PC-3 (cell line): ENCODE measurements around the gene PACSIN2. TPM values are rescaled to one million over a fixed set of nuclear protein-coding genes. Genes with fewer than 3 reads are reported as not detected.
A peak's percentile ranks its signal among the peaks of the same experiment; 100 is the strongest.

ENCODE experiments used
- ATAC-seq: fragments of 200-7000 bp; cut with Tn5 transposase; 2 replicates; pipeline ENCODE4 v1.9.1; 2020; ENCODE audit warnings: mild to moderate bottlenecking, moderate library complexity
- BruUV-seq: library from RNA; stranded (reverse); fragments of 400-500 nt; replicated peaks from 2 replicates; lab custom pipeline; 2021; lab: Mats Ljungman, UMichigan
- CTCF ChIA-PET: fragments of 300-600 bp; sonication (Branson Sonifier 250); formaldehyde crosslinking; loops from one replicate; lab custom pipeline; 2022; ENCODE audit warnings: antibody characterized with exemption; lab: Charles Lee
- POLR2A ChIA-PET: fragments of 300-600 bp; sonication (Branson Sonifier 250); formaldehyde crosslinking; loops from one replicate; lab custom pipeline; 2022; ENCODE audit warnings: antibody characterized with exemption; ENCODE audit not compliant: unreplicated experiment; lab: Charles Lee
- DNase-seq: peaks from one replicate; pipeline ENCODE4 v3.0.0-alpha.2; 2015
- H2AFZ ChIP-seq: fragments of 300-600 bp; sonication (generic); 2 replicates; pipeline ENCODE4 v1.6.0; 2016; ENCODE audit warnings: antibody characterized with exemption, low read length
- H3F3A ChIP-seq: fragments of 300-600 bp; sonication (generic); one replicate; pipeline ENCODE4 v1.6.0; 2017; ENCODE audit warnings: antibody characterized with exemption, low read length, control low read depth, mild to moderate bottlenecking; ENCODE audit not compliant: unreplicated experiment
- H3K27ac ChIP-seq: fragments of 300-600 bp; sonication (generic); 2 replicates; pipeline ENCODE4 v1.5.1; 2016; ENCODE audit warnings: mild to moderate bottlenecking, low read length
- H3K27me3 ChIP-seq: fragments of 300-600 bp; sonication (generic); 2 replicates; pipeline ENCODE4 v1.6.1; 2016; ENCODE audit warnings: low read length, mixed read lengths
- H3K36me3 ChIP-seq: fragments of 300-600 bp; sonication (generic); 2 replicates; pipeline ENCODE4 v1.6.1; 2016; ENCODE audit warnings: low read depth, mixed run types, low read length, mixed read lengths
- H3K4me1 ChIP-seq: fragments of 300-600 bp; sonication (generic); 2 replicates; pipeline ENCODE4 v1.5.1; 2016; ENCODE audit warnings: low read length; ENCODE audit not compliant: insufficient read depth
- H3K4me2 ChIP-seq: fragments of 300-600 bp; sonication (generic); 2 replicates; pipeline ENCODE4 v1.6.0; 2016; ENCODE audit warnings: low read length
- H3K4me3 ChIP-seq: fragments of 300-600 bp; sonication (generic); 2 replicates; pipeline ENCODE4 v1.5.1; 2016; ENCODE audit warnings: mild to moderate bottlenecking, low read length, mixed read lengths
- H3K79me2 ChIP-seq: fragments of 300-600 bp; sonication (generic); 2 replicates; pipeline ENCODE4 v1.6.1; 2017; ENCODE audit warnings: low read length, mixed read lengths
- H3K9ac ChIP-seq: fragments of 300-600 bp; sonication (generic); 2 replicates; pipeline ENCODE4 v1.6.0; 2016; ENCODE audit warnings: mild to moderate bottlenecking, low read length
- H3K9me2 ChIP-seq: fragments of 300-600 bp; sonication (generic); replicated peaks from 2 replicates; pipeline ENCODE4 v1.6.1; 2016; ENCODE audit warnings: mixed run types, low read length, mixed read lengths
- H3K9me3 ChIP-seq: fragments of 300-600 bp; sonication (generic); 2 replicates; pipeline ENCODE4 v1.6.1; 2016; ENCODE audit warnings: low read length, mixed read lengths
- H4K20me1 ChIP-seq: fragments of 300-600 bp; sonication (generic); 2 replicates; pipeline ENCODE4 v1.6.1; 2016; ENCODE audit warnings: low read length, mixed read lengths
- EZH2 ChIP-seq: fragments of 300-600 bp; sonication (generic); IDR thresholded peaks from one replicate; pipeline ENCODE4 v1.6.1; 2017; ENCODE audit warnings: antibody characterized with exemption, mild to moderate bottlenecking, low read length; ENCODE audit not compliant: unreplicated experiment
- EZH2phosphoT487 ChIP-seq: fragments of 300-600 bp; sonication (generic); IDR thresholded peaks from 2 replicates; pipeline ENCODE4 v1.6.1; 2018; ENCODE audit warnings: mild to moderate bottlenecking, antibody characterized with exemption, low read length, borderline replicate concordance
- intact Hi-C: fragments of 100-400 bp; cut with micrococcal nuclease; formaldehyde crosslinking; loops from 2 replicates; pipeline ENCODE4 v1.9.0; 2023
- total RNA-seq: library from RNA; depleted of rRNA; stranded (reverse); fragments of >200 nt; gene quantifications from 2 replicates; pipeline ENCODE4 v1.2.3, GENCODE V29; 2014
- TF ChIP-seq, protein P1 (sequence below): fragments of 300-600 bp; sonication (generic); conservative IDR thresholded peaks from 2 replicates; pipeline ENCODE4 v1.5.1; 2017; ENCODE audit warnings: antibody characterized with exemption, low read depth, mild to moderate bottlenecking, low read length

Gene PACSIN2
- total RNA-seq, 1 experiment from 2014 or later, result 25.7 TPM

DNA sequence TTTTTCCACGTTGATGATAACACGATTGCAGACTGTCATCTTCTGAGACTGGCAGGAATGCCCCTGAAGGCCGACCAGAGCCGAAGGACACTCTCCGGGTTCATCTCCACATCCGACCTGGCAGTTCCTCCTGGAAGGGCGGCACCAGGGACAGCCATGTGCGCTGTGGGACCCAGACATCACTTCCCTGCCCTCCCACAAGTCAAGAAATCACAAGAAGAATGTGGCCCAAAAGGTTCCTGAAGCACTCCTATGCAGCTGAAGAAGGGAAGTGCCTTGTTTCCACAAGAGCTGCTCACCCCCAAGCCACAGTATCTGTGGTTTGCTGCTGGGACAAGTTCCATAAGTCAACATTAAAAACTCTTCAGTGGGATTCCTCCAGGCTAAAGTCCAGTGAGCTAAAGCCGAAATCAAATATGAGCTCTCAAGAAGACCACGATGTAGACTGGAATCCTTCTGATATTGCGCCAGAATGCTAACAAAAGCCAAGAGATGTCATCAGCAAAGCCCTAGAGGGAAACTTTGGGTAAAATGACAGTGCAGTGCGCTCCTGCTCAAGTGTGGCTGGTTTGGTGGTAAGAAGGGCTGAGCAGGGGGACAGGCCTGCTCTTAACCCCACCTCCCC, 21.2 kb downstream of the PACSIN2 start:
- Histone ChIP-seq H3K27me3 (no peaks in the 10 kb centered on the region), H3K27ac (peak overlapping the region; percentile 87), H3K4me3 (no peak overlapping the region), H3K79me2 (peaks cover 76% of the 10 kb centered on the region), H3K4me1 (peaks cover 51% of the 10 kb centered on the region), H3K9ac (no peak overlapping the region), H3K9me2 (no peaks in the 10 kb centered on the region), H3K36me3 (no peaks in the 10 kb centered on the region), H3K4me2 (peak overlapping the region; percentile 84), H2AFZ (no peak overlapping the region), H3F3A (no peaks in the 10 kb centered on the region), H3K9me3 (no peaks in the 10 kb centered on the region), H4K20me1 (no peaks in the 10 kb centered on the region; the same call in 1 of the 2 replicates)
- no peak for ATAC-seq
- TF ChIP-seq, protein P1, sequence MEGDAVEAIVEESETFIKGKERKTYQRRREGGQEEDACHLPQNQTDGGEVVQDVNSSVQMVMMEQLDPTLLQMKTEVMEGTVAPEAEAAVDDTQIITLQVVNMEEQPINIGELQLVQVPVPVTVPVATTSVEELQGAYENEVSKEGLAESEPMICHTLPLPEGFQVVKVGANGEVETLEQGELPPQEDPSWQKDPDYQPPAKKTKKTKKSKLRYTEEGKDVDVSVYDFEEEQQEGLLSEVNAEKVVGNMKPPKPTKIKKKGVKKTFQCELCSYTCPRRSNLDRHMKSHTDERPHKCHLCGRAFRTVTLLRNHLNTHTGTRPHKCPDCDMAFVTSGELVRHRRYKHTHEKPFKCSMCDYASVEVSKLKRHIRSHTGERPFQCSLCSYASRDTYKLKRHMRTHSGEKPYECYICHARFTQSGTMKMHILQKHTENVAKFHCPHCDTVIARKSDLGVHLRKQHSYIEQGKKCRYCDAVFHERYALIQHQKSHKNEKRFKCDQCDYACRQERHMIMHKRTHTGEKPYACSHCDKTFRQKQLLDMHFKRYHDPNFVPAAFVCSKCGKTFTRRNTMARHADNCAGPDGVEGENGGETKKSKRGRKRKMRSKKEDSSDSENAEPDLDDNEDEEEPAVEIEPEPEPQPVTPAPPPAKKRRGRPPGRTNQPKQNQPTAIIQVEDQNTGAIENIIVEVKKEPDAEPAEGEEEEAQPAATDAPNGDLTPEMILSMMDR, result no peak
- TF ChIP-seq EZH2, result no peak
- no peak for TF ChIP-seq EZH2phosphoT487
- ChIA-PET POLR2A (no interaction called here), CTCF (no interaction called here)
- no TSS peak for BruUV-seq
- peak; percentile 64 for DNase-seq
- intact Hi-C loops, result no loop called here

DNA sequence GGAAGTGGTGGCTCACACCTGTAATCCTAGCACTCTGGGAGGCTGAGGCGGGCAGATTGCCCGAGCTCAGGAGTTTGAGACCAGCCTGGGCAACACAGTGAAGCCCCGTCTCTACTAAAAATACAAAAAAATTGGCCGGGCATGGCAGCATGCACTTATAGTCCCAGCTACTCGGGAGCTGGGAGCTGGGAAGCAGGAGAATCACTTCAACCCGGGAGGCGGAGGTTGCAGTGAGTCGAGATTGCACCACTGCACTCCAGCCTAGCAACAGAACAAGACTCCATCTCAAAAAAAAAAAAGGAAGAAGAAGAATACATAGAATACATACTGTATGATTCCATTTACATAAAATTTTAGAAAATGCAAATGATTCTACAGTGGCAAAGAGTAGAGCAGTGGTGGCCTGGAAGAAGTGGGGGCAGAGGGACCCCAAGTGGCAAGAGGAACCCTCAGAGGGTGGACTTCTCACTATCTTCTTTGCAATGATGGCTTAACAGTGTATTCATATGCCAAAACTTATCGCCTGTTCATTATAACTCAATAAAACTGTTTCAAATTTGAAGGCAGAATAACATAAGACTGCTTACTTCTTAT, 22.0 kb downstream of the PACSIN2 start:
- ChIA-PET CTCF (no interaction called here), POLR2A (no interaction called here)
- H3K27me3 ChIP-seq, result no peaks in the 10 kb centered on the region
- H3K27ac ChIP-seq, result no peak overlapping the region
- BruUV-seq, result no TSS peak
- peaks cover 50% of the 10 kb centered on the region for H3K4me1 ChIP-seq
- no peak for DNase-seq
- H4K20me1 ChIP-seq, result no peaks in the 10 kb centered on the region; the same call in 1 of the 2 replicates
- intact Hi-C loops, result no loop called here
- no peak overlapping the region for H3K4me2 ChIP-seq
- H2AFZ ChIP-seq, result no peak overlapping the region
- no peaks in the 10 kb centered on the region for H3K9me2 ChIP-seq
- no peak overlapping the region for H3K9ac ChIP-seq
- H3K79me2 ChIP-seq, result peaks cover 76% of the 10 kb centered on the region
- no peak for TF ChIP-seq EZH2
- no peak for TF ChIP-seq EZH2phosphoT487
- TF ChIP-seq, protein P1, result no peak
- no peak for ATAC-seq
- no peaks in the 10 kb centered on the region for H3F3A ChIP-seq
- no peak overlapping the region for H3K4me3 ChIP-seq
- no peaks in the 10 kb centered on the region for H3K9me3 ChIP-seq
- no peaks in the 10 kb centered on the region for H3K36me3 ChIP-seq

DNA sequence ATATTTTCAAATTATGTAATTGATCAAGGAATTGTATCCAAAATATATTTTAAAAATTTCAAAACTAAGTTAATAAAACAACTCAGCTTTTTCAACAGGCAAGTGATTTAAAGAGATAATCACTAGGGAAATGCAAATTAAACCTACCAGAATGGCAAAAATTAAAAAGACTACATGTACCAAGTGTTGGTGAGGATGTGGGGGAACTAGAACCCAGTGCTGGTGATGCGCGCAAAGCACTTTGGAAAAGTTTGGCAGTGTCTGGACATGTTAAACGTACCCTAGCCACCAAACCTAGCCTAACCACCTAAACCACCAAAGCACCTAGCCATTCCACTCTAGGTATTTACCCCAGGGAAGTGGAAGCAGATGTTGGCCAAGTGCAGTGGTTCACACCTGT, 22.9 kb downstream of the PACSIN2 start:
- Histone ChIP-seq H3K9me3 (no peaks in the 10 kb centered on the region), H3K9ac (no peak overlapping the region), H3K4me1 (peaks cover 46% of the 10 kb centered on the region), H2AFZ (no peak overlapping the region), H3K27ac (no peak overlapping the region), H3K36me3 (no peaks in the 10 kb centered on the region), H4K20me1 (no peaks in the 10 kb centered on the region; the same call in 1 of the 2 replicates), H3K4me3 (no peak overlapping the region), H3K4me2 (no peak overlapping the region), H3K79me2 (peaks cover 77% of the 10 kb centered on the region), H3K9me2 (no peaks in the 10 kb centered on the region), H3K27me3 (no peaks in the 10 kb centered on the region), H3F3A (no peaks in the 10 kb centered on the region)
- no peak for ATAC-seq
- no peak for DNase-seq
- TF ChIP-seq, protein P1, result no peak
- TF ChIP-seq EZH2 (no peak), EZH2phosphoT487 (no peak)
- POLR2A ChIA-PET, result no interaction called here
- CTCF ChIA-PET, result no interaction called here
- intact Hi-C loops, result no loop called here
- BruUV-seq, result no TSS peak
